Prostate gland (tissue), 2 donors: ENCODE measurements around the gene PROS1.

ENCODE experiments used
- CTCF ChIP-seq, 4 experiments: fragments of 200-600 bp in 2 of 4; fragments of 450-650 bp in 2 of 4; sonication (generic) in 2 of 4; IDR thresholded peaks; 1 replicate in 3 of 4; 2 replicates in 1 of 4; pipeline ENCODE4 v1.5.1; 2016 to 2019; ENCODE audit warnings: antibody characterized with exemption in 4 of 4, mild to moderate bottlenecking in 2 of 4, moderate library complexity in 2 of 4
- POLR2AphosphoS5 ChIP-seq: sonication (generic); formaldehyde crosslinking; IDR thresholded peaks from one replicate; pipeline ENCODE4 v1.6.1; 2017; ENCODE audit warnings: antibody characterized with exemption

DNA sequence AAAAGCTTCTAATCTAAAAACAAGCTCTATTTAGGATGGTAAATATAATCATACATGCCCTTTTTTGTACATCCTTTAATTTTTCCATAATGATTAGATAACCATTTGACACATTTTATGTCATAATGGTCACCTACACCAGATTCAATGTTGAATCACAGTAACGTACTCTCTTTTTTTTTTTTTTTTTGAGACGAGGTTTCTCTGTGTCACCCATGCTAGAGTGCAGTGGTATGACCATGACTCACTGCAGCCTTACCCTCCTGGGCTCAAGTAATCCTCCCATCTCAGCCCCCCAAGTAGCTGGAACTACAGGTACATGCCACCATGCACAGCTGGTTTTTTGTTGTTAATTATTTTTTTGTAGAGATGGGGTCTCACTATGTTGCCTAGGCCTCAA lies 49.2 kb downstream of the PROS1 start:
- TF ChIP-seq CTCF (IDR thresholded peaks at IDR 0.05) (no peak), POLR2AphosphoS5 (no peak)
